Lower leg skin (tissue), 4 donors: ENCODE data around the gene ZBTB20. TPM values are rescaled to one million over a fixed set of nuclear protein-coding genes. Genes with fewer than 3 reads are reported as not detected.

ENCODE experiments used
- DNase-seq, 2 donors: peaks; one replicate each; pipeline ENCODE4 v3.0.0-alpha.2; 2019; ENCODE audit warnings: low spot score in 2 of 2
- H3K4me3 ChIP-seq: fragments of 200-600 bp; sonication (generic); 2 replicates; pipeline ENCODE4 v1.5.1; 2017; ENCODE audit warnings: mild to moderate bottlenecking, low read depth; ENCODE audit not compliant: poor library complexity, severe bottlenecking
- POLR2A ChIP-seq, 2 donors: fragments of 450-650 bp; IDR thresholded peaks; one replicate each; pipeline ENCODE4 v1.6.1; 2016 to 2017; ENCODE audit warnings: antibody characterized with exemption in 2 of 2, mild to moderate bottlenecking in 1 of 2, moderate library complexity in 1 of 2
- WGBS, 2 donors: methylation state at CpG; one replicate each; pipeline ENCODE4 v1.1.5; 2018; 5-methylcytosine and 5-hydroxymethylcytosine counted together
- intact Hi-C: fragments of 100-400 bp; cut with DNase I; formaldehyde crosslinking; loops from one replicate; pipeline ENCODE4 v1.15.0; 2023; ENCODE audit warnings: low total_unique reads
- total RNA-seq, 4 donors: library from RNA; depleted of rRNA; stranded (reverse); fragments of >200 nt; gene quantifications; one replicate each; pipeline ENCODE4 v1.1.0, GENCODE V29; 2016
- TF ChIP-seq, protein P1 (sequence below), 3 donors: fragments of 450-650 bp; IDR thresholded peaks; one replicate each; pipeline ENCODE4 v1.5.1; 2016; ENCODE audit warnings: antibody characterized with exemption in 3 of 3, mild to moderate bottlenecking in 3 of 3, moderate library complexity in 2 of 3

ZBTB20 gene
- total RNA-seq, 4 donors from 2014 or later = 22.5 to 41.9 (median 33.1) TPM

GRCh38 chr3:114582929-114583328 lies 564.2 kb downstream of the ZBTB20 start:
- intact Hi-C loops = no loop called here

GRCh38 chr3:114572364-114573062 lies 574.6 kb downstream of the ZBTB20 start:
- intact Hi-C loops = no loop called here
- no peak for DNase-seq
- H3K4me3 ChIP-seq = no peak overlapping the region
- 43 to 56% methylated on average over 3 of the region's 3 CpGs for WGBS, 2 donors
- TF ChIP-seq, protein P1, sequence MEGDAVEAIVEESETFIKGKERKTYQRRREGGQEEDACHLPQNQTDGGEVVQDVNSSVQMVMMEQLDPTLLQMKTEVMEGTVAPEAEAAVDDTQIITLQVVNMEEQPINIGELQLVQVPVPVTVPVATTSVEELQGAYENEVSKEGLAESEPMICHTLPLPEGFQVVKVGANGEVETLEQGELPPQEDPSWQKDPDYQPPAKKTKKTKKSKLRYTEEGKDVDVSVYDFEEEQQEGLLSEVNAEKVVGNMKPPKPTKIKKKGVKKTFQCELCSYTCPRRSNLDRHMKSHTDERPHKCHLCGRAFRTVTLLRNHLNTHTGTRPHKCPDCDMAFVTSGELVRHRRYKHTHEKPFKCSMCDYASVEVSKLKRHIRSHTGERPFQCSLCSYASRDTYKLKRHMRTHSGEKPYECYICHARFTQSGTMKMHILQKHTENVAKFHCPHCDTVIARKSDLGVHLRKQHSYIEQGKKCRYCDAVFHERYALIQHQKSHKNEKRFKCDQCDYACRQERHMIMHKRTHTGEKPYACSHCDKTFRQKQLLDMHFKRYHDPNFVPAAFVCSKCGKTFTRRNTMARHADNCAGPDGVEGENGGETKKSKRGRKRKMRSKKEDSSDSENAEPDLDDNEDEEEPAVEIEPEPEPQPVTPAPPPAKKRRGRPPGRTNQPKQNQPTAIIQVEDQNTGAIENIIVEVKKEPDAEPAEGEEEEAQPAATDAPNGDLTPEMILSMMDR (IDR thresholded peaks at IDR 0.05) = no peak

More at GRCh38 chr3:114582929-114583328, 564.2 kb downstream of the ZBTB20 start:
- WGBS, 2 donors = 91 to 97% methylated on average over 2 of the region's 2 CpGs
- no peak overlapping the region for H3K4me3 ChIP-seq
- no peak for DNase-seq
- TF ChIP-seq POLR2A (IDR thresholded peaks at IDR 0.05) = no peak
- TF ChIP-seq, protein P1 (IDR thresholded peaks at IDR 0.05) = no peak

- WGBS, 2 donors = 66 to 83% methylated on average over 3 of the region's 3 CpGs
- TF ChIP-seq, protein P1 (IDR thresholded peaks at IDR 0.05) = no peak
- no peak for TF ChIP-seq POLR2A (IDR thresholded peaks at IDR 0.05)
- no peak overlapping the region for H3K4me3 ChIP-seq
- DNase-seq = no peak
- intact Hi-C loops = no loop called here
These were observed 575.7 kb downstream of the ZBTB20 start for GRCh38 chr3:114571363-114571762.

DNA sequence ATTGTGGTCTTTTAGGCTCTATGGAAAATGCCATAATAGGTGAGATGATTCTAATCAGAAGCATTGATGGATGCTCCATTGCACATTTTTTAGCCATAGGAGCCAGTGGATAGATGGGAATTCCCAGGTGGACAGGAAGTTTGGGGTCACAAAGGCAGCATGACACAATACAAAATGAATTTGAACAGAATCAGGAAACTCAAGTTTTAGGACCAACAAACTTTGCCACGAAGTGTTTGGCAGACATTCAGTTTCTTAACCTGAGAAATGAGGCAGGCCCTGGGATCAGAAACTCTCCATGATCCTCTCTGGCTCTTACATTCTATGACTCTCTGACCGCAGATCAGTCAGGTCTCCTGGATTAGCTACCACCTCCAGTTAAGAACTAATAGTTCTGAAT lies 577.9 kb downstream of the ZBTB20 start:
- H3K4me3 ChIP-seq = no peak overlapping the region
- TF ChIP-seq, protein P1 (IDR thresholded peaks at IDR 0.05) = no peak
- TF ChIP-seq POLR2A (IDR thresholded peaks at IDR 0.05) = no peak
- 78 to 81% methylated on average over 2 of the region's 2 CpGs for WGBS, 2 donors
- DNase-seq = no peak
- intact Hi-C loops = no loop called here

DNA sequence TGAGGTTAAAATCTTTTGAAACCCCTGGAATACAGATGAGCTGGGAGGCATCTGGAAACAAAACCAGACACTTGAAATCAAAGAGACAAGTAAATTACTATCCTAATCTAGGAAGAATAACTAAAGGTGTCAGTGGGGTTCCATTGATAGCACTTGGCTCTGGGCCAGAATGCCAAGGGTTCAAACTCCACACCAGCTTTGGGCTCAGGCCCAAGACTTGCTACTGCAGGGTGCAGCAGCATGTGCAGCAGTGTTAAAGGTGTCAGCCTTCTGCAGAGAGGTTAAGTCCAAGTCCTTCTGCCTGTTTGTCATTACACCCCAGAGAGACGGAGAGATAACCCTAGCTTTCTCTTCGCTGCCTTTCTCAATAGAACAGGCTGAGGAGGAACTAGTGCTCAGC lies 579.3 kb downstream of the ZBTB20 start:
- intact Hi-C loops = no loop called here
- TF ChIP-seq, protein P1 (IDR thresholded peaks at IDR 0.05) = no peak
- TF ChIP-seq POLR2A (IDR thresholded peaks at IDR 0.05) = no peak
- no peak overlapping the region for H3K4me3 ChIP-seq
- WGBS, 2 donors = 98 to 100% methylated on average over 2 of the region's 2 CpGs
- no peak for DNase-seq

DNA sequence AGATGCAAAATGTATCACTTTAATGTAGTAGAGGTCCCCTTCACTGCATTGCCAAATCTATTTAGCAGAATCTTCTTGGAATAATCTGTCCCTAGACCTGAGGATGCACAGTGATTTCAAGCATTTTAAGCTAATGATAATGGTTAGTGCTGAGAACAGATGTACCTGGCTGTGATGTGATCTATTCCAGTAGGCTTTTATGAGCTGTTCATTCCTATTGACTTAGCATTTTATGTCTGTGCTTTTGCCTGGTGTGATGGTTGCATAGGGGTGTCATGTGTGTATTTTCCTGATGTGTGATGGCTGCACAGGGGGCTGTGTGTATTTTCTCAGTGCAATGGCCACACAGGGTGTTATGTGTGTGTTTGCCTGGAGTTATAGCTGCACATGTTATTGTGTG lies 580.3 kb downstream of the ZBTB20 start:
- H3K4me3 ChIP-seq = no peak overlapping the region
- no peak for TF ChIP-seq POLR2A (IDR thresholded peaks at IDR 0.05)
- TF ChIP-seq, protein P1 (IDR thresholded peaks at IDR 0.05) = no peak
- DNase-seq = no peak
- intact Hi-C loops = no loop called here
